WTC11 (cell line): ENCODE measurements around the gene SH3GL3. TPM values are rescaled to one million over a fixed set of nuclear protein-coding genes. Genes with fewer than 3 reads are reported as not detected.

Source experiments
- ATAC-seq: fragments of 200-7000 bp; cut with Tn5 transposase; 2 replicates; pipeline ENCODE4 v1.10.0; 2021; ENCODE audit warnings: mild to moderate bottlenecking, moderate library complexity
- CTCF ChIA-PET: fragments of 300-600 bp; sonication (Branson Sonifier 250); formaldehyde crosslinking; loops from one replicate; lab custom pipeline; 2021; ENCODE audit warnings: antibody characterized with exemption; lab: Charles Lee
- POLR2A ChIA-PET: fragments of 350-600 bp; sonication (Branson Sonifier 250); formaldehyde crosslinking; loops from one replicate; lab custom pipeline; 2021; ENCODE audit warnings: antibody characterized with exemption; lab: Charles Lee
- DNase-seq: peaks from one replicate; pipeline ENCODE4 v3.0.0; 2021; ENCODE audit warnings: low spot score
- H3K27ac Mint-ChIP-seq: 2 replicates; pipeline ENCODE4 v1.8.0; 2021; ENCODE audit warnings: mixed read lengths
- H3K27me3 Mint-ChIP-seq: 2 replicates; pipeline ENCODE4 v1.8.0; 2021; ENCODE audit warnings: low read depth, mild to moderate bottlenecking, moderate library complexity, mixed read lengths
- H3K36me3 Mint-ChIP-seq: 2 replicates; pipeline ENCODE4 v1.8.0; 2021; ENCODE audit warnings: mixed read lengths
- H3K4me1 Mint-ChIP-seq: 2 replicates; pipeline ENCODE4 v1.8.0; 2022; ENCODE audit warnings: mixed read lengths
- H3K4me3 Mint-ChIP-seq: 2 replicates; pipeline ENCODE4 v1.8.0; 2021; ENCODE audit warnings: mild to moderate bottlenecking, moderate library complexity, mixed read lengths
- H3K9me3 Mint-ChIP-seq: 2 replicates; pipeline ENCODE4 v1.8.0; 2021; ENCODE audit warnings: mixed read lengths
- AFF4 ChIP-seq: sonication (generic); formaldehyde crosslinking; IDR thresholded peaks from 2 replicates; pipeline ENCODE4 v1.8.1; 2023; ENCODE audit warnings: mild to moderate bottlenecking, missing genetic modification reagents, borderline replicate concordance
- ATF1 ChIP-seq: sonication (generic); formaldehyde crosslinking; IDR thresholded peaks from 2 replicates; pipeline ENCODE4 v1.8.1; 2023; ENCODE audit warnings: mild to moderate bottlenecking, moderate library complexity, missing genetic modification reagents
- FOXK1 ChIP-seq: sonication (generic); formaldehyde crosslinking; IDR thresholded peaks from 2 replicates; pipeline ENCODE4 v1.8.0; 2022; ENCODE audit warnings: mild to moderate bottlenecking, moderate library complexity, missing genetic modification reagents
- FOXP4 ChIP-seq: sonication (generic); formaldehyde crosslinking; IDR thresholded peaks from 2 replicates; pipeline ENCODE4 v1.8.0; 2022; ENCODE audit warnings: mild to moderate bottlenecking, missing genetic modification reagents
- HMGA2 ChIP-seq: fragments of 250-450 bp; sonication (Bioruptor Pico); IDR thresholded peaks from 2 replicates; pipeline ENCODE4 v1.4.0; 2021; ENCODE audit warnings: mild to moderate bottlenecking, moderate library complexity
- MAX ChIP-seq: sonication (generic); formaldehyde crosslinking; IDR thresholded peaks from 2 replicates; pipeline ENCODE4 v1.8.0; 2022; ENCODE audit warnings: mild to moderate bottlenecking, missing genetic modification reagents
- NFYB ChIP-seq: sonication (generic); formaldehyde crosslinking; conservative IDR thresholded peaks from 2 replicates; pipeline ENCODE4 v1.8.0; 2022; ENCODE audit warnings: low read depth, missing genetic modification reagents
- PRRX2 ChIP-seq: fragments of 250-450 bp; sonication (Bioruptor Pico); IDR thresholded peaks from 2 replicates; pipeline ENCODE4 v1.8.0; 2021; ENCODE audit warnings: mild to moderate bottlenecking
- RELA ChIP-seq: sonication (generic); formaldehyde crosslinking; IDR thresholded peaks from 2 replicates; pipeline ENCODE4 v1.8.1; 2022; ENCODE audit warnings: missing genetic modification reagents, mild to moderate bottlenecking, borderline replicate concordance
- STAT6 ChIP-seq: sonication (generic); formaldehyde crosslinking; conservative IDR thresholded peaks from 2 replicates; pipeline ENCODE4 v1.8.1; 2023; ENCODE audit warnings: mild to moderate bottlenecking, low read depth, missing genetic modification reagents, moderate library complexity
- TEAD4 ChIP-seq: sonication (generic); formaldehyde crosslinking; IDR thresholded peaks from 2 replicates; pipeline ENCODE4 v1.8.0; 2022; ENCODE audit warnings: mild to moderate bottlenecking, missing genetic modification reagents
- ZMAT4 ChIP-seq: fragments of 250-450 bp; sonication (Bioruptor Pico); IDR thresholded peaks from 2 replicates; pipeline ENCODE4 v1.9.0; 2021; ENCODE audit warnings: mild to moderate bottlenecking
- ZNF532 ChIP-seq: fragments of 250-450 bp; sonication (Bioruptor Pico); IDR thresholded peaks from 2 replicates; pipeline ENCODE4 v1.9.0; 2021; ENCODE audit warnings: mild to moderate bottlenecking, borderline replicate concordance
- total RNA-seq: library from RNA; stranded (reverse); gene quantifications from 3 replicates; pipeline ENCODE4 v1.2.3, GENCODE V29; 2021

SH3GL3 gene
- total RNA-seq, 1 experiment from 2014 or later: 9.2 TPM

- no peak for TF ChIP-seq ZMAT4 (CRISPR knock-in tag)
- no peak for TF ChIP-seq ZNF532
These were observed 724 bp upstream of the SH3GL3 start (continued) for GRCh38 chr15:83446417-83446816.

GRCh38 chr15:83449250-83449671, 2.1 kb downstream of the SH3GL3 start:
- TF ChIP-seq ATF1 (CRISPR knock-in tag) (no peak), FOXP4 (CRISPR knock-in tag) (no peak), AFF4 (CRISPR knock-in tag) (no peak), FOXK1 (CRISPR knock-in tag) (no peak), NFYB (CRISPR knock-in tag) (no peak), TEAD4 (no peak), MAX (CRISPR knock-in tag) (no peak), STAT6 (CRISPR knock-in tag) (no peak), PRRX2 (CRISPR knock-in tag) (no peak), RELA (CRISPR knock-in tag) (no peak), HMGA2 (no peak)
- ChIA-PET CTCF (interaction anchor here (0.7 to 2.2 kb wide), 5 partner anchors 49 to 382 kb away, joined by 3 to 11 read pairs (median 4); no protein-coding TSS in a partner anchor), POLR2A (interaction anchor here (0.9 kb wide), 1 partner anchor 75 kb away, joined by 3 read pairs; no protein-coding TSS in a partner anchor)
- Mint-ChIP-seq H3K9me3 (no peaks in the 10 kb centered on the region), H3K27me3 (peaks cover 21% of the 10 kb centered on the region), H3K4me1 (peaks cover 25% of the 10 kb centered on the region), H3K36me3 (no peaks in the 10 kb centered on the region), H3K4me3 (no peak overlapping the region), H3K27ac (no peak overlapping the region)
- no peak for ATAC-seq
- no peak for DNase-seq
